GM10248 (cell line): ENCODE measurements around the gene GPBP1.

Source experiments
- CTCF ChIA-PET: fragments of 300-600 bp; sonication (Branson Sonifier 250); formaldehyde crosslinking; extraction: SDS; loops from one replicate; lab custom pipeline; 2021; ENCODE audit warnings: antibody characterized with exemption; lab: Yijun Ruan, JAX
- POLR2A ChIA-PET: fragments of 350-650 bp; sonication (Branson Sonifier 250); formaldehyde crosslinking; extraction: SDS; loops from one replicate; lab custom pipeline; 2020; ENCODE audit warnings: antibody characterized with exemption; lab: Yijun Ruan, JAX
- DNase-seq: peaks from one replicate; pipeline ENCODE4 v3.0.0; 2012; ENCODE audit errors: extremely low spot score
- TF ChIP-seq, protein P1 (sequence below): IDR thresholded peaks from 2 replicates; pipeline ENCODE4 v1.5.1; 2012; ENCODE audit warnings: mild to moderate bottlenecking, low read depth; ENCODE audit errors: extremely low read depth, missing control alignments, control extremely low read depth

Gene GPBP1

DNA sequence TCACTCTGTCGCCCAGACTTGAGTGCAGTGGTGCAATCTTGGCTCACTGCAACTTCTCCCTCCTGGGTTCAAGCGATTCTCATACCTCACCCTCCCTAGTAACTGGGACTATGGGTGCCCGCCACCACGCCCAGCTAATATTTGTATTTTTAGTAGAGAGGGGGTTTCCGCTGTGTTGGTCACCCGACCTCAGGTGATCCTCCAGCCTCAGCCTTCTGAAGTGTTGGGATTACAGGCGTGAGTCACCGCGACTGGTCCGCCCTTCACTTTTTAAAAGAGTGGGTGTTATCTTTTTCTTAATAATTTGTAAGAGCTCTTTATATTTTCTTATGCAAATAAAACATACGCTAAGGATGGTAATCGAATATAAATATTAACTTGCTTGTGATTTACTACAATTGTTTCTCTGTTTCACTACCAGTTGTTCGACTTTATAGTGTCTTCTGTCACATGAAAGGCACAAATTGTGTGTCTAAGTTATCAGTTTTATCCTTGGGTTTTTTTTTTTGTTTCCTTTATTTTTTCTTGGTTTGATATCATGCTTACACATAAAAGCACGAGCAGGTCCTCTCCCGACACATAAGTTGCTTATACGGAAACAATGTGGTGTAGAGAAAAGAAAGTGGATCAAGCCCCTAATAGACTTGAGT, 1.9 kb upstream of the GPBP1 start:
- ChIA-PET POLR2A (interaction anchor here (0.7 kb wide), 1 partner anchor 12 kb away, joined by 3 read pairs; no protein-coding TSS in a partner anchor), CTCF (interaction anchor here (0.8 to 1.5 kb wide), 2 partner anchors 9 to 47 kb away, joined by 3 read pairs; no protein-coding TSS in a partner anchor)
- TF ChIP-seq, protein P1, sequence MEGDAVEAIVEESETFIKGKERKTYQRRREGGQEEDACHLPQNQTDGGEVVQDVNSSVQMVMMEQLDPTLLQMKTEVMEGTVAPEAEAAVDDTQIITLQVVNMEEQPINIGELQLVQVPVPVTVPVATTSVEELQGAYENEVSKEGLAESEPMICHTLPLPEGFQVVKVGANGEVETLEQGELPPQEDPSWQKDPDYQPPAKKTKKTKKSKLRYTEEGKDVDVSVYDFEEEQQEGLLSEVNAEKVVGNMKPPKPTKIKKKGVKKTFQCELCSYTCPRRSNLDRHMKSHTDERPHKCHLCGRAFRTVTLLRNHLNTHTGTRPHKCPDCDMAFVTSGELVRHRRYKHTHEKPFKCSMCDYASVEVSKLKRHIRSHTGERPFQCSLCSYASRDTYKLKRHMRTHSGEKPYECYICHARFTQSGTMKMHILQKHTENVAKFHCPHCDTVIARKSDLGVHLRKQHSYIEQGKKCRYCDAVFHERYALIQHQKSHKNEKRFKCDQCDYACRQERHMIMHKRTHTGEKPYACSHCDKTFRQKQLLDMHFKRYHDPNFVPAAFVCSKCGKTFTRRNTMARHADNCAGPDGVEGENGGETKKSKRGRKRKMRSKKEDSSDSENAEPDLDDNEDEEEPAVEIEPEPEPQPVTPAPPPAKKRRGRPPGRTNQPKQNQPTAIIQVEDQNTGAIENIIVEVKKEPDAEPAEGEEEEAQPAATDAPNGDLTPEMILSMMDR, result no peak
- no peak for DNase-seq

DNA sequence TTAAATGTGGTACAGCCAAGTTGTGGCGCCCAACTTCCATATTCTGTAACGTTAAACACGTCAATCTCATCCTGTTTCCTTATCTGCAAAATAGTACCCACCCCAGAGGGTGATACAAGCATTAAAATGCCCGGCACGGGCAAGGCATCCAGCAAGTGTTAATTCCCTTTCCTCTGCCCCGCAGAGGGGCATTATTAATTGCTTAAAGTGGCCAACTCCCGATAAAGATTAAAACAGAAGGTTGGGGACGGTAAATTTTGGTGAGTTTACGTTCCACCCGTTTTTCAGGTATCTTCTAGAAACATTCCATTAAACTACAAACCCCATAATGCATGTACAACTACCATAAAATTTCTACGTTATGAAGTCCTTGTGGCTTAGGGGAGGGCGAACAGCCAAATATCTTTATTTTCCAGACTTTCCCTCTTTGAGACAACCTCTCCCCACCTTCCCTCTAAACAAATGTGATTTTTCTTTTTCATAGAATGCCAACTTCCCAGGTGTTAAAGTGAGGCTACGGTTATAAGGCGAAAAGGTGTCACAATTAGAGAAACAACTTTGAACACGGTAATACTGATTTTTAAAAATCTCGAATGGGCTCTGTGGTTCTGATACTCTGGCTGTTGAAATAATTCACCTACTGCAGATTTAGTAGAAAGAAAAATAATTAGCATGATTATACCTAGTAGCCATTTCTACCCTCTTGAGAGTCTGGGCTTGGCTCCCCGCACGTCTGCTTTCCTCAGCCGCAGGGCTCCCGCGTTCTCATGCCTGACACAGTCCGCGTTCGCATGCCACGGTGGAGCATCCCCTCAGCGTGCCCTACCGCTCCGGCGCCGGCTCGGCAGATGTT, 1.2 kb upstream of the GPBP1 start:
- TF ChIP-seq, protein P1, result no peak
- CTCF ChIA-PET, result interaction anchor here (1.5 to 1.9 kb wide), 2 partner anchors 17 to 46 kb away, joined by 3 to 8 read pairs; no protein-coding TSS in a partner anchor

GRCh38 chr5:57174128-57174889, 450 bp downstream of the GPBP1 start:
- DNase-seq, result no peak
- ChIA-PET CTCF (interaction anchor here (1.9 kb wide), 1 partner anchor 16 kb away, joined by 8 read pairs; no protein-coding TSS in a partner anchor), POLR2A (interaction anchor here (0.6 to 1.4 kb wide), 4 partner anchors 10 to 265 kb away, joined by 4 to 5 read pairs (median 4); partner anchors contain the start of gene SETD9)
- TF ChIP-seq, protein P1, result no peak

More for the DNA sequence above, 1.2 kb upstream of the GPBP1 start:
- no peak for DNase-seq
- POLR2A ChIA-PET, result interaction anchor here (0.7 to 1.4 kb wide), 5 partner anchors 11 to 263 kb away, joined by 3 to 5 read pairs (median 4); partner anchors contain the start of gene SETD9

GRCh38 chr5:57174890-57175510, 1.1 kb downstream of the GPBP1 start:
- no peak for DNase-seq
- POLR2A ChIA-PET, result no interaction called here
- CTCF ChIA-PET, result interaction anchor here (1.5 kb wide), 1 partner anchor 13 kb away, joined by 5 read pairs; no protein-coding TSS in a partner anchor
- TF ChIP-seq, protein P1, result no peak

- peak; percentile 43 for DNase-seq
Measured at GRCh38 chr5:57175551-57176309, 1.9 kb downstream of the GPBP1 start.

More at GRCh38 chr5:57175551-57176309, 1.9 kb downstream of the GPBP1 start:
- ChIA-PET CTCF (interaction anchor here (1.0 to 1.5 kb wide), 3 partner anchors 8 to 14 kb away, joined by 3 to 5 read pairs (median 3); no protein-coding TSS in a partner anchor), POLR2A (no interaction called here)
- TF ChIP-seq, protein P1, result no peak
